Smooth muscle cell (in vitro differentiated cells): ENCODE results near the gene KIRREL2. TPM values are rescaled to one million over a fixed set of nuclear protein-coding genes. Genes with fewer than 3 reads are reported as not detected.

Experiments
- DNase-seq: peaks from one replicate; lab custom pipeline; 2025; ENCODE audit not compliant: unreplicated experiment; lab: John Stamatoyannopoulos, UW
- H2AFZ ChIP-seq: fragments of 200-600 bp; sonication (generic); 2 replicates; pipeline ENCODE4 v1.6.0; 2016; ENCODE audit warnings: antibody characterized with exemption, low read depth, mild to moderate bottlenecking
- H3F3A ChIP-seq: fragments of 200-600 bp; sonication (generic); 2 replicates; pipeline ENCODE4 v1.6.0; 2017; ENCODE audit warnings: antibody characterized with exemption, low read depth
- H3K27ac ChIP-seq: fragments of 200-600 bp; sonication (generic); 2 replicates; pipeline ENCODE4 v1.5.1; 2016; ENCODE audit warnings: low read depth, mild to moderate bottlenecking
- H3K27me3 ChIP-seq: fragments of 200-600 bp; sonication (generic); 2 replicates; pipeline ENCODE4 v1.6.1; 2016; ENCODE audit warnings: low read depth, mild to moderate bottlenecking
- H3K36me3 ChIP-seq: fragments of 200-600 bp; sonication (generic); 2 replicates; pipeline ENCODE4 v1.5.1; 2016; ENCODE audit warnings: low read depth
- H3K4me1 ChIP-seq: fragments of 200-600 bp; sonication (generic); 2 replicates; pipeline ENCODE4 v1.5.1; 2016; ENCODE audit warnings: low read depth
- H3K4me2 ChIP-seq: fragments of 200-600 bp; sonication (generic); 2 replicates; pipeline ENCODE4 v1.6.0; 2016; ENCODE audit warnings: mild to moderate bottlenecking
- H3K4me3 ChIP-seq: fragments of 200-600 bp; sonication (generic); 2 replicates; pipeline ENCODE4 v1.5.1; 2016; ENCODE audit warnings: mild to moderate bottlenecking
- H3K79me2 ChIP-seq: fragments of 200-600 bp; sonication (generic); 2 replicates; pipeline ENCODE4 v1.6.0; 2016; ENCODE audit warnings: low read depth, mild to moderate bottlenecking
- H3K9ac ChIP-seq: fragments of 200-600 bp; sonication (generic); 2 replicates; pipeline ENCODE4 v1.6.0; 2016; ENCODE audit warnings: low read depth
- H3K9me3 ChIP-seq: fragments of 200-600 bp; sonication (generic); replicated peaks from 2 replicates; pipeline ENCODE4 v1.5.1; 2016; ENCODE audit warnings: low read depth
- H4K20me1 ChIP-seq: fragments of 200-600 bp; sonication (generic); 2 replicates; pipeline ENCODE4 v1.6.0; 2016; ENCODE audit warnings: low read depth
- CTCF ChIP-seq: fragments of 200-600 bp; sonication (generic); IDR thresholded peaks from 2 replicates; pipeline ENCODE4 v1.5.1; 2017; ENCODE audit warnings: borderline replicate concordance, mild to moderate bottlenecking, antibody characterized with exemption; ENCODE audit not compliant: insufficient read depth, poor library complexity, severe bottlenecking
- WGBS: methylation state at CpG from one replicate; pipeline ENCODE4 v1.1.7; 2016; ENCODE audit warnings: low lambda C conversion rate; 5-methylcytosine and 5-hydroxymethylcytosine counted together
- polyA plus RNA-seq: library from polyadenylated mRNA; unstranded; fragments of >200 nt; fragmentation: Nextera tagmentation; extraction: Ambion mirVana; gene quantifications from 2 replicates; pipeline ENCODE4 v1.2.1, GENCODE V29; 2016
- total RNA-seq: library from RNA; depleted of rRNA; stranded (reverse); fragments of >200 nt; gene quantifications from 2 replicates; pipeline ENCODE4 v1.2.3, GENCODE V29; 2014

Gene KIRREL2
- total and polyA plus RNA-seq, 2 experiments from 2014 or later: 0.56 to 2.1 TPM

- no peaks in the 10 kb centered on the region for H3F3A ChIP-seq
- H3K4me2 ChIP-seq: no peak overlapping the region
- H3K4me3 ChIP-seq: no peak overlapping the region
- no peaks in the 10 kb centered on the region for H3K9me3 ChIP-seq
- 74% methylated on average over 9 of the region's 9 CpGs for WGBS
- no peak for DNase-seq
- TF ChIP-seq CTCF: no peak
- H3K27ac ChIP-seq: no peak overlapping the region
- H3K4me1 ChIP-seq: peaks cover 3% of the 10 kb centered on the region
- peaks cover 4% of the 10 kb centered on the region for H3K27me3 ChIP-seq
- no peak overlapping the region for H3K9ac ChIP-seq
- H3K36me3 ChIP-seq: no peaks in the 10 kb centered on the region
- H3K79me2 ChIP-seq: no peaks in the 10 kb centered on the region
- no peaks in the 10 kb centered on the region for H4K20me1 ChIP-seq
- H2AFZ ChIP-seq: no peak overlapping the region
Observed at GRCh38 chr19:35816846-35817245, 39.9 kb upstream of the KIRREL2 start.

- Histone ChIP-seq H3K4me1 (peaks cover 3% of the 10 kb centered on the region), H3F3A (no peaks in the 10 kb centered on the region), H3K9ac (no peak overlapping the region), H3K27ac (no peak overlapping the region), H2AFZ (no peak overlapping the region), H3K9me3 (no peaks in the 10 kb centered on the region), H3K4me3 (no peak overlapping the region), H4K20me1 (no peaks in the 10 kb centered on the region), H3K79me2 (no peaks in the 10 kb centered on the region), H3K27me3 (peaks cover 4% of the 10 kb centered on the region), H3K36me3 (no peaks in the 10 kb centered on the region), H3K4me2 (no peak overlapping the region)
- no peak for TF ChIP-seq CTCF
- 91% methylated on average over 3 of the region's 3 CpGs for WGBS
- no peak for DNase-seq
Observed at GRCh38 chr19:35818445-35818844, 38.3 kb upstream of the KIRREL2 start.

- Histone ChIP-seq H3K27me3 (peaks cover 4% of the 10 kb centered on the region), H3K4me3 (no peak overlapping the region), H2AFZ (no peak overlapping the region), H3K4me2 (no peak overlapping the region), H3K9ac (no peak overlapping the region), H3K79me2 (no peaks in the 10 kb centered on the region), H3K4me1 (peaks cover 3% of the 10 kb centered on the region), H4K20me1 (no peaks in the 10 kb centered on the region), H3F3A (no peaks in the 10 kb centered on the region), H3K27ac (no peak overlapping the region), H3K36me3 (no peaks in the 10 kb centered on the region), H3K9me3 (no peaks in the 10 kb centered on the region)
- TF ChIP-seq CTCF: no peak
- no peak for DNase-seq
- WGBS: 75% methylated on average over 3 of the region's 3 CpGs
Observed at GRCh38 chr19:35822579-35822978, 34.1 kb upstream of the KIRREL2 start.

- Histone ChIP-seq H3K27ac (no peak overlapping the region), H3K27me3 (no peaks in the 10 kb centered on the region), H4K20me1 (no peaks in the 10 kb centered on the region), H3K9ac (no peak overlapping the region), H3K79me2 (no peaks in the 10 kb centered on the region), H3K36me3 (no peaks in the 10 kb centered on the region), H3K4me2 (no peak overlapping the region), H3F3A (no peaks in the 10 kb centered on the region), H2AFZ (no peak overlapping the region), H3K9me3 (no peaks in the 10 kb centered on the region), H3K4me3 (no peak overlapping the region), H3K4me1 (peaks cover 3% of the 10 kb centered on the region)
- WGBS: 86% methylated on average over 5 of the region's 5 CpGs
- DNase-seq: no peak
- TF ChIP-seq CTCF: no peak
Observed at GRCh38 chr19:35824150-35824549, 32.6 kb upstream of the KIRREL2 start.
